ENCODE results near the gene ZMYND10.

DNA sequence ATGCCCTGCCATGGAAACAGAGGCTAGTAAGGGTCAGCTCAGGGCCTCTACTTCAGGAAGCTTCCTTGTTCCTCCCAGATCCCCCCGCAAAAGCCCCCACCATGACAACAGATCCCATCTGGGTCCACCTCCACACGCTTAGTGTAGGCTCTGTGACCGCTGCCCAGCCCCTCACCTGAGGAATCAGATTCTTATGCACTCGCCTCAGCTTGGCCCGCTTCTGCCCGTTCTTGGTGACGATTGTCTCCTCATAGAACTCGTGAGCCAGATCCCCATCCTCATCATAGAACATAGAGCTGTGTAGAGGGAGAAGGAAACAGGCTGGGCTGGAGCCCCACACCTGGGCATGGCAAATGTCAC is 19.4 kb downstream of the ZMYND10 start:
- TF ChIP-seq, protein P1, sequence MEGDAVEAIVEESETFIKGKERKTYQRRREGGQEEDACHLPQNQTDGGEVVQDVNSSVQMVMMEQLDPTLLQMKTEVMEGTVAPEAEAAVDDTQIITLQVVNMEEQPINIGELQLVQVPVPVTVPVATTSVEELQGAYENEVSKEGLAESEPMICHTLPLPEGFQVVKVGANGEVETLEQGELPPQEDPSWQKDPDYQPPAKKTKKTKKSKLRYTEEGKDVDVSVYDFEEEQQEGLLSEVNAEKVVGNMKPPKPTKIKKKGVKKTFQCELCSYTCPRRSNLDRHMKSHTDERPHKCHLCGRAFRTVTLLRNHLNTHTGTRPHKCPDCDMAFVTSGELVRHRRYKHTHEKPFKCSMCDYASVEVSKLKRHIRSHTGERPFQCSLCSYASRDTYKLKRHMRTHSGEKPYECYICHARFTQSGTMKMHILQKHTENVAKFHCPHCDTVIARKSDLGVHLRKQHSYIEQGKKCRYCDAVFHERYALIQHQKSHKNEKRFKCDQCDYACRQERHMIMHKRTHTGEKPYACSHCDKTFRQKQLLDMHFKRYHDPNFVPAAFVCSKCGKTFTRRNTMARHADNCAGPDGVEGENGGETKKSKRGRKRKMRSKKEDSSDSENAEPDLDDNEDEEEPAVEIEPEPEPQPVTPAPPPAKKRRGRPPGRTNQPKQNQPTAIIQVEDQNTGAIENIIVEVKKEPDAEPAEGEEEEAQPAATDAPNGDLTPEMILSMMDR (conservative IDR thresholded peaks at IDR 0.05; ENCODE audit: low read depth in 2 of 2) = no peak
- no peak for TF ChIP-seq POLR2AphosphoS5 (IDR thresholded peaks at IDR 0.05; ENCODE audit: low read depth)
- no peak for TF ChIP-seq EZH2phosphoT487 (IDR thresholded peaks at IDR 0.05; ENCODE audit: unreplicated experiment)

All from GM23338 (cell line).